ENCODE data around the gene NSFL1C.

GRCh38 chr20:1417790-1418189, 48.9 kb downstream of the NSFL1C start:
- TF ChIP-seq EZH2phosphoT487 (IDR thresholded peaks at IDR 0.05; ENCODE audit: borderline replicate concordance, low read length) (no peak), CTCF (IDR thresholded peaks at IDR 0.05; ENCODE audit: low read depth, low read length, poor library complexity, severe bottlenecking) (no peak)

All from DOHH2 (cell line).